Activated T-helper 1 cell treated with anti-CD3 and anti-CD28 coated beads, Interleukin-12 subunit alpha, Interleukin-12 subunit beta, Interleukin-2, Interleukin-4 antibody, amounts not matched to agents 30 ng/mL and 10 ng/mL and 1 ng/mL, durations not matched to agents 14 hours and 24 hours and 36 hours (primary cell): ENCODE results near the gene HMGN1. TPM values are rescaled to one million over a fixed set of nuclear protein-coding genes. Genes with fewer than 3 reads are reported as not detected.

Experiments
- DNase-seq: peaks from one replicate; pipeline ENCODE4 v3.0.0; 2021; ENCODE audit warnings: low spot score
- H3K27ac Mint-ChIP-seq: one replicate; pipeline ENCODE4 v1.8.0; 2021; ENCODE audit warnings: mild to moderate bottlenecking, mixed read lengths
- H3K27me3 Mint-ChIP-seq: one replicate; pipeline ENCODE4 v1.8.0; 2022; ENCODE audit warnings: mild to moderate bottlenecking, moderate library complexity, mixed read lengths; ENCODE audit not compliant: insufficient read depth
- H3K36me3 Mint-ChIP-seq: one replicate; pipeline ENCODE4 v1.8.0; 2021; ENCODE audit warnings: low read depth, mixed read lengths
- H3K4me1 Mint-ChIP-seq: one replicate; pipeline ENCODE4 v1.8.0; 2021; ENCODE audit warnings: low read depth, mixed read lengths
- H3K4me3 Mint-ChIP-seq: one replicate; pipeline ENCODE4 v1.8.0; 2021; ENCODE audit warnings: mild to moderate bottlenecking, moderate library complexity, mixed read lengths
- H3K9me3 Mint-ChIP-seq: one replicate; pipeline ENCODE4 v1.8.0; 2021; ENCODE audit warnings: mixed read lengths
- intact Hi-C: fragments of 100-400 bp; cut with micrococcal nuclease; formaldehyde crosslinking; loops from one replicate; pipeline ENCODE4 v1.15.1; 2024
- total RNA-seq: library from RNA; stranded (reverse); gene quantifications from 2 replicates; pipeline ENCODE4 v1.2.3, GENCODE V29; 2022

Gene HMGN1
- total RNA-seq, 1 donor from 2014 or later, result 314 TPM

DNA sequence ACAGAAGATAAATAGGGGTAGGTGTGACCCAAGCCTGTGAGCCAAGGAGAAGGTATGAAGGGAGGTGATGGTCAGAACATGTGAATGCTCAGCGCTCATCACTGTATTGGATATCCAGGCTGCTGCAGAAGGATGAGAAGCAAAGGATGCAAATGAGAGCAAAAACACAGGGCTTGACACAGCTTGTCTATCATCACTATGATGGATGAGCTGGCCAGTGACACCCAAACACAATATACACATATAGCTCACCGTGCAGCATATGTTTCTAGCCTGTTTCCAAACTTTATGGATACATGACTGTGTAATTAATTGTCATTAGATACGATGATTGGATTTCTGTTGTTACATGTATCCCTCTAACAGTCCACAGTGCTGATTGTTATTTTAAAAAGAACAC is 13.8 kb upstream of the HMGN1 start:
- Mint-ChIP-seq H3K4me1 (no peaks in the 10 kb centered on the region), H3K27me3 (peaks cover 7% of the 10 kb centered on the region), H3K27ac (no peak overlapping the region), H3K36me3 (no peaks in the 10 kb centered on the region), H3K9me3 (no peaks in the 10 kb centered on the region), H3K4me3 (no peak overlapping the region)
- no peak for DNase-seq
- intact Hi-C loops, result no loop called here

DNA sequence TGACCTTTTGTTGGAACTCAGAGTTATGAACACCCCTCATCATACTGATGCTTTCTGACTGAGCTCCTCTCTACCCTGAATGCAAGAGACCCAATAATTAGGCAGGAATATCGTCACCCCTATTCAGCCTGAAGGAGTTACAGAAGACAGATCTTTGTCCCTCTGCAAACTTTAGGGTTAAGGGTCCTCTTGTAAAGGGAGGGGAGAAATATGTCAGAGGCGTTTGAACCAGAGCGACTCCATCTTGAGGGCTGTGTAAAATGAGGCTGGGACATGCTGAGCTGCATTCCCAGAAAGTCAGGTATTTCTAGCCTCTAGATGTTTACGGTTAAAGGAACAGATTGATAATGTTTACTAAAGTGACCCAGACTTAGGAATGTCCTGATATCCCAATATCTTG is 10.5 kb upstream of the HMGN1 start:
- DNase-seq, result no peak
- Mint-ChIP-seq H3K27me3 (peaks cover 24% of the 10 kb centered on the region), H3K4me1 (no peaks in the 10 kb centered on the region), H3K4me3 (no peak overlapping the region), H3K36me3 (no peaks in the 10 kb centered on the region), H3K9me3 (no peaks in the 10 kb centered on the region), H3K27ac (no peak overlapping the region)
- intact Hi-C loops, result no loop called here

DNA sequence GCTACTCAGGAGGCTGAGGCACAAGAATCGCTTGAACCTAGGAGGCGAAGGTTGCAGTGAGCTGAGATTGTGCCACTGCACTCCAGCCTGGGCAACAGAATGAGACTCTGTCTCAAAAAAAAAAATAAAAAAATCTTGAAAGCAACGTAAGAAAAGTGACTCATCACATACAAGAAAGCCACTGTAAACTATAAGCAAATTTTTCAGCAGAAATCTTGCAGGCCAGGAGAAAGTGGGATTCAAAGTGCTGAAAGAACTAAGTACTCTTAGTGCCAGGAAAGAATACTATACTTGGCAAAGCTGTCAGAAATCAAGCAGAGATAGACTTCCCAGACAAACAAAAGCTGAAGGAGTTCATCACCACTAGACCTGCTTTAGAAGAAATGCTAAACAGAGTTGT is 4.4 kb upstream of the HMGN1 start:
- Mint-ChIP-seq H3K27ac (no peak overlapping the region), H3K27me3 (peaks cover 36% of the 10 kb centered on the region), H3K36me3 (peaks cover 1% of the 10 kb centered on the region), H3K9me3 (no peaks in the 10 kb centered on the region), H3K4me3 (no peak overlapping the region), H3K4me1 (peaks cover 13% of the 10 kb centered on the region)
- intact Hi-C loops, result no loop called here
- no peak for DNase-seq

DNA sequence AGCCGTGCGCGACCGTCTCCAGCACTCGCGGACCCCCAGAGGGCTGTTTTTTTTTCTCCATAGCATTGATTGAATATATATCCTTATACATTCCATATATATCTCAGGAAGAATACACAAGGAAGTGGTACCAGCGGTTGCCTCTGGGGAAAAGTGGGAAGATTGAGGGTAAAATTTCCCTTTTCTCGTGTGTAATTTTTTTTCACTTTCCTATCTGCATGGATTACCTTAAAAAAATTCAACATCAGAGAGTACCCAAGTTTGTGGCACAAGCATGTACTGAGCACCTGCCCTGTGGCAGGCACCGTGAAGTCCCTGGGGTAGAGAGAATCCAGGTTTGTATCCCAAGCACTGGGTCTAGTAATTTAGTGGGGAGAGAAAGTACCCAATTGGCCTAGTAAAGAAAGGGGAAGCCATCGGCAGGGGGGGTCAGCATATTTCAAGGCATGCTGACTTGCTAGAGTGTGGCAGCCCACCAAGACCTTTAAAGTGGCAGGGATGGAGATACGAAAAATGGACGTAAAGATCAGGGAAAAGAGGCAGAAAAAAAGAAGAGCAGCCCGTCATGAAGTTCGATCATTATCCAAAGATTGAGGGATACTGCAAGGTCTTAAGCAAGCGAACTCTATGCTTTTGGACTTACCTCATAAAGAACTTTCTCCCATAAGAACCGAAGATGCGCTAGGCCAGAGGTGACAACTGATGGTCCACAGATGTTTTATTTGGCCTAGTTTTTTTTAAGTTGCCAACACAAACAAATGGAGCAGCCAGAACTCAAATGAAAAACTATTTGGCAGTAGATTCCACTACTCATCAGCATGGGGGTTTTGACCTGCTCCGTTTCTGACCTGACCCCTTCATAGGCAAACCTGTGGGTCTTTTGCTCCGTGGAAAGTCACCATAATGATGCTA is 1.5 kb upstream of the HMGN1 start:
- peak overlapping the region; percentile 99 for H3K4me3 Mint-ChIP-seq

DNA sequence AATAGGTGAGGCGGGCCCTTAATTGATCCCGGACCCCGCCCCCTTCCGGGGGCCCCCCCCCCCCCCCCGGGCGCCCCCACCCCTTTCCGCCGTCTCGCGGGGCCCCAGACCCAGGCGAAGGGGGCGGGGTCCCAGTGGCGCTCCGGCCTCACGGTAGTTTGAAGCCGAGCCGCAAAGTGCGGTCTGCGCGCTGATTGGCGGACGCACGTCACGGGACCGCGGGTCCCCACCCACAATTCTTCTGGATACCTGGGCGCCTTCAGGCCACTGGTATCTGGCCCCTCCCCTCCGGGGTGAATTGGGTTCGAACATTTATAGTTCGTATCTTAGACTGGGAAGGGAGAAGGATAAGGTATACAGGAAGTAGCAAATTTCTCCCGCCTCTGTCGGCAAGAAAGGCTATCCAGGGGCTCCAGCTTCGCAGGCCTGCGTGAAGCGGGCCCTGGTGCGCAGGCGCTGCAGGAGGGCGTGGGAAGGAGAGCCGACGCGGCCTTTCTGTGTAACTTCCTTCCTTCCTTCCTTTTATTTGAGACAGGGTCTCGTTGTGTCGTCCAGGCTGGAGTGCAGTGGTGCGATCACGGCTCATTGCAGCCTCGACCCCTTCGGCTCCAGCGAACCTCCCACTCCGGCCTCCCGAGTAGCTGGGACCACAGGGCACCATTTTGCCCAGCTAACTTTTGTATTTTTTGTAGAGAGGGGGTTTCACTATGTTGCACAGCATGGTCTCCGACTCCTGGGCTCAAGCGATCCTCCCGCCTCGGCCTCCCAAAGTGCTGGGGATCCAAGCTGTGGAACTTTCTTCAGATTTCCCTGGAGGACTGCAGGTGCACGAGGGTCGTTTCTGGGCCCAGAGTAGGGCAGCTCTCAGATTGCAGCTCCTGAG is 564 bp upstream of the HMGN1 start:
- intact Hi-C loops, result loop anchor here (1.0 kb wide), 6 partner anchors 31 to 581 kb away; partner anchors contain the start of genes LCA5L and PSMG1
- peak overlapping the region; percentile 99 for H3K4me3 Mint-ChIP-seq
- no peaks in the 10 kb centered on the region for H3K9me3 Mint-ChIP-seq
- H3K27me3 Mint-ChIP-seq, result peaks cover 19% of the 10 kb centered on the region
- H3K36me3 Mint-ChIP-seq, result peaks cover 29% of the 10 kb centered on the region
- peak; percentile 96 for DNase-seq
- peaks cover 45% of the 10 kb centered on the region for H3K4me1 Mint-ChIP-seq
- peak overlapping the region; percentile 100 for H3K27ac Mint-ChIP-seq

More for the DNA sequence above, 1.5 kb upstream of the HMGN1 start:
- Mint-ChIP-seq H3K27ac (peak overlapping the region; percentile 100), H3K4me1 (peaks cover 36% of the 10 kb centered on the region), H3K27me3 (peaks cover 27% of the 10 kb centered on the region), H3K36me3 (peaks cover 23% of the 10 kb centered on the region), H3K9me3 (no peaks in the 10 kb centered on the region)
- intact Hi-C loops, result no loop called here
- DNase-seq, result no peak

DNA sequence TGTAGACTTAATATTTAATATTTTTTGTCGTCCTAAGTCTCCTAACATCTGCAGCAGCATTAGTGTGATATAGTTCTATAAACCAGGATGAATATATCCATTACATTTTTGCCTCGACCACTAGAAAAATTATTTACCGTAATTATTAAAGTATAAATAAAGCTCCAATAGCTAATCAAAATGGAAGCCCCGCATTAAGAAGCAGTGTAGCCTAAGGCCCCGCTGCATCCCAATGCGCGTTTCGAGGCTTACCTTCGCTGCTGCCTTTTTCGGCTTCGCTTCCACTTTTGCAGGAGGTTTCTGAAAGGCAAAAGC is 891 bp downstream of the HMGN1 start:
- no peak for DNase-seq
- no peaks in the 10 kb centered on the region for H3K9me3 Mint-ChIP-seq
- intact Hi-C loops, result no loop called here
- H3K36me3 Mint-ChIP-seq, result peaks cover 39% of the 10 kb centered on the region
- peaks cover 54% of the 10 kb centered on the region for H3K4me1 Mint-ChIP-seq
- H3K27me3 Mint-ChIP-seq, result peaks cover 13% of the 10 kb centered on the region
- H3K27ac Mint-ChIP-seq, result peak overlapping the region; percentile 86
- peak overlapping the region; percentile 90 for H3K4me3 Mint-ChIP-seq

DNA sequence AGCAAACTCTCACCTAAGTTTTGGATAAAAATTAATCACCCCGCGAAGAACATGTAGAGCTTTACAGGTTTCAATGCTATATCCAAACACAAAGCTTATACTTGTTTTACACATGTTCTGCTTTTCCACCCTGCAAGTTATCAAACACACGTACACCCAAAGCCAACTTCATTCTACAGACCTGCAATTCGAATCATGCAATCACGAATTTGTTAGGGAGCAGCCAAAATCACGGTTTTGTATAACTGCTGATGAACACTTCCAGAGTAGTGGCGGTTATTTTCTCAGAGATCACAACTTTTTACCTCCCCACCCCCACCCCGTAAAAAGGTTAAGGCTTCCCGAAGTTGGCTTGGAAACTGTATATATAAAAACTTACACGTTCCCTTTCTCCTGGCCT is 1.4 kb downstream of the HMGN1 start:
- H3K9me3 Mint-ChIP-seq, result no peaks in the 10 kb centered on the region
- peak overlapping the region; percentile 90 for H3K4me3 Mint-ChIP-seq
- H3K4me1 Mint-ChIP-seq, result peaks cover 54% of the 10 kb centered on the region
- peak overlapping the region; percentile 71 for H3K27ac Mint-ChIP-seq
- H3K36me3 Mint-ChIP-seq, result peaks cover 43% of the 10 kb centered on the region
- H3K27me3 Mint-ChIP-seq, result peaks cover 8% of the 10 kb centered on the region
- DNase-seq, result no peak
- intact Hi-C loops, result no loop called here

- intact Hi-C loops, result no loop called here
- Mint-ChIP-seq H3K36me3 (peaks cover 43% of the 10 kb centered on the region), H3K27me3 (peaks cover 6% of the 10 kb centered on the region), H3K9me3 (no peaks in the 10 kb centered on the region), H3K4me1 (peaks cover 54% of the 10 kb centered on the region), H3K4me3 (peak overlapping the region; percentile 86), H3K27ac (peak overlapping the region; percentile 71)
- no peak for DNase-seq
Observed at GRCh38 chr21:39346671-39347331, 2.1 kb downstream of the HMGN1 start.

DNA sequence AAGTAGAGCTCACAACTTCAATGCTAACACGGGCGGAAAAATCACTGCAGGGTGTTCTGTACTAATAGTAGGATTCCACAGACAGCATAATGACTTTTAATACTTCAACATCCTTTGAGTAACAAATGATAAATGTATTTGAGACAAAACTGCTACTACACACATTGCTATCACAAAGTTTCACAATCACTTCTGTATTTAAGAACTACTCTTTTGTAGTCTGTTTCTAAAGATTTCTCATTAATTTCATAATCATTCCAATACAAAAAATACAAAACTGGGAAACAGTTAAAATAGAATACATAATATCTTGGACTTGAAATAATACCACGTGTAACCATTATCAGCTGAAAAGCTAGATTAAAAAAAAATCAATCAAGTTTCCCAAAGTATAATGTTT is 2.7 kb downstream of the HMGN1 start:
- H3K4me3 Mint-ChIP-seq, result peak overlapping the region; percentile 86
- peaks cover 54% of the 10 kb centered on the region for H3K4me1 Mint-ChIP-seq
- H3K27me3 Mint-ChIP-seq, result peaks cover 5% of the 10 kb centered on the region
- no peaks in the 10 kb centered on the region for H3K9me3 Mint-ChIP-seq
- intact Hi-C loops, result no loop called here
- peaks cover 46% of the 10 kb centered on the region for H3K36me3 Mint-ChIP-seq
- no peak for DNase-seq
- no peak overlapping the region for H3K27ac Mint-ChIP-seq

- peak overlapping the region; percentile 86 for H3K4me3 Mint-ChIP-seq
Observed at GRCh38 chr21:39345440-39345839, 3.4 kb downstream of the HMGN1 start.

GRCh38 chr21:39344848-39345247 is 4.0 kb downstream of the HMGN1 start:
- no peak overlapping the region for H3K4me3 Mint-ChIP-seq
- H3K27ac Mint-ChIP-seq, result no peak overlapping the region
- intact Hi-C loops, result no loop called here

More at GRCh38 chr21:39345440-39345839, 3.4 kb downstream of the HMGN1 start:
- Mint-ChIP-seq H3K27ac (no peak overlapping the region), H3K27me3 (peaks cover 3% of the 10 kb centered on the region), H3K9me3 (no peaks in the 10 kb centered on the region), H3K36me3 (peaks cover 50% of the 10 kb centered on the region), H3K4me1 (peaks cover 51% of the 10 kb centered on the region)
- no peak for DNase-seq
- intact Hi-C loops, result no loop called here

DNA sequence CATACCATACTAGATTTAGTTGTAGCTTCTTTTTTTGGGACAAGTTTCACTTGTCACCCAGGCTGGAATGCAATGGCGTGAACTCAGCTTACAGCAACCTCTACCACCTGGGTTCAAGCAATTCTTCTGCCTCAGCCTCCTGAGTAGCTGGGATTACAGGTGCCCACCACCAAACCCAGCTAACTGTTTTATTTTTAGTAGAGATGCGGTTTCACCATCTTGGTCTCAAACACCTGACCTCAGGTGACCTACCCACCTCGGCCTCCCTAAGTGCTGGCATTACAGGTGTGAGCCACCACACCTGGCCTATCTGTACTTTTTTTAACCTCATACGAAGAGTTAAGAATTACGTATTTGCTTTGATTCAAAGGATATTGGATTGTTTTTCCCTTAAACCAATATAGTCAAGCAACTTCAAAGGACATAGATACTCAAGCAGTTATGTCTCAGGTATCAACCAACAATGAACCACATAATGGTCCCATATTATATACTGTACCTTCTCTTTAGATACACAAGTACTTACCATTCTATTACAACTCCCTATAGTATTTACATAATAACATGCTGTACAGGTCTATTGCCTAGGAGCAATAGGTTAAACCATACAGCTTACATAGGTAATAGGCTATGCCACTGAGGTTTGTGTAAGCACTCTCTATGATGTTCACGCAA is 7.5 kb downstream of the HMGN1 start:
- Mint-ChIP-seq H3K36me3 (peaks cover 37% of the 10 kb centered on the region), H3K27me3 (peaks cover 3% of the 10 kb centered on the region), H3K27ac (no peak overlapping the region), H3K9me3 (no peaks in the 10 kb centered on the region), H3K4me1 (peaks cover 28% of the 10 kb centered on the region), H3K4me3 (no peak overlapping the region)
- no peak for DNase-seq
- intact Hi-C loops, result no loop called here

More at GRCh38 chr21:39344848-39345247, 4.0 kb downstream of the HMGN1 start:
- Mint-ChIP-seq H3K4me1 (peaks cover 46% of the 10 kb centered on the region), H3K27me3 (peaks cover 3% of the 10 kb centered on the region), H3K36me3 (peaks cover 50% of the 10 kb centered on the region), H3K9me3 (no peaks in the 10 kb centered on the region)
- no peak for DNase-seq
